Eye (tissue), 1 donor: ENCODE data around the gene AMHR2.
"Not testable (repeated sequence)": the region's sequence is repeated elsewhere in the genome, so short reads cannot be mapped to it uniquely, and the experiment has no call there.

Experiments used
- DNase-seq: peaks from one replicate; pipeline ENCODE4 v3.0.0-alpha.2; 2015

AMHR2 gene

DNA sequence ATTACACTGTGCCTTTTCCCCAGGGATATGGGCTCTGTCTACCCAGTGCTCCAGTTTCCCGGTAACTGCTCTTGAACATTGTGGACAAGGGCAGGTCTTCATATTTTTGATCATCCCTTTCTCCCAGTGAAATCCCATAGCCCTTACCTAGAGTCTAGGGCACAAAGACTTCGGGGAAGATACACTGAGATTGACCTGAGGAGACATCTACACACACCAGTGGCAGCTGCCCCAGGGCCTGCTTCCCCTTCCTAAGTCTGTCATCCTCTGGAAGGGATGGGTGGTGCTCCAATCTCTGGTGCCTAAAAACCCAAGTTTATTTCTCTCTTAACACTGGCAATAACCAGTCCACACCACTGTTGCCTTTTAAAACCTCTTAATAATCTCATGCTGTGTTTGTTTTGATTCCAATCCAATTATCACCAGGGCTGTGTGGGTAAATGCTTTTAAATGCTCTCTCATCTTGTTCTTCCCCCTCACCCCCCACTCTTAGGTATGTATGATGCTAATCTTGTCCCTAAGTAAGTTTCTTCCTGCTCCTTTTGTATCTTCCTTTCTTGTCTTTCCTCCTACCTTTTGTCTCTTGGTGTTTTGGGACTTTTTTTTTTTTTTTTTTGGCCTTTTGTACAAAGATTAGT, 7.8 kb upstream of the AMHR2 start:
- DNase-seq = not testable (repeated sequence)

DNA sequence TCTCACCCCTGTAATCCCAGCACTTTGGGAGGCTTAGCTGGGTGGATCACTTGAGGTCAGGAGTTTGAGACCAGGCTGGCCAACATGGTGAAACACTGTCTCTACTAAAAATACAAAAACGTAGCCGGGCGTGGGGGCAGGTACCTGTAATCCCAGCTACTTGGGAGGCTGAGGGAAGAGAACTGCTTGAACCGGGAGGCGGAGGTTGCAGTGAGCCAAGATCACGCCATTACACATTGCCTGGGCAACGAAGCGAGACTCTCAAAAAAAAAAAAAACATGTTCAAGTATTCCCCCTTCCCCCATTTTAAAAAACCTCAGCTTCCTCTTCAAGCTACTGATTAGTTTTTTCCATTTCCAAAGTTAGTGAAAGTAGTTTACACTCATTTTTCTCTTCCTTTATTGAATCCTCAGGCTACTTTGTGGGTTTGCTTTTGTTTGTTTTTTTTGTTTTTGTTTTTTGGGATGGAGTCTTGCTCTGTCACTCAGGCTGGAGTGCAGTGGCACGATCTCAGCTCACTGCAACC, 6.3 kb upstream of the AMHR2 start:
- not testable (repeated sequence) for DNase-seq

DNA sequence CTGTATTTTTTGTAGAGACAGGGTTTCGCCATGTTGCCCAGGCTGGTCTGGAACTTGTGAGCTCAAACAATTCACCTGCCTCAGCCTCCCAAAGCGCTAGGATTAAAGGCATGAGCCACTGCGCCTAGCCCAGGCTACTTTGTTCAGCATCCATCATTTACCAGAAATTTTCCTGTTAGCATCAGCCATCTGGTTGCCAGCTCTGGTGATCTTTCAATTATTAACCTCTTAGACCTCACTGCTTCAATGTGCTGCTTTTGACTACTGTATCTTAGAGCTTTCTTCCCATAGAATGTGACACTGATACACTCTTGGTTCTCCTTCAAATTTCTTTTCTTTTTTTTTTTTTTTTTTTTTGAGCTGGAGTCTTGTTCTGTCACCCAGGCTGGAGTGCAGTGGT, 5.4 kb upstream of the AMHR2 start:
- DNase-seq = no peak

DNA sequence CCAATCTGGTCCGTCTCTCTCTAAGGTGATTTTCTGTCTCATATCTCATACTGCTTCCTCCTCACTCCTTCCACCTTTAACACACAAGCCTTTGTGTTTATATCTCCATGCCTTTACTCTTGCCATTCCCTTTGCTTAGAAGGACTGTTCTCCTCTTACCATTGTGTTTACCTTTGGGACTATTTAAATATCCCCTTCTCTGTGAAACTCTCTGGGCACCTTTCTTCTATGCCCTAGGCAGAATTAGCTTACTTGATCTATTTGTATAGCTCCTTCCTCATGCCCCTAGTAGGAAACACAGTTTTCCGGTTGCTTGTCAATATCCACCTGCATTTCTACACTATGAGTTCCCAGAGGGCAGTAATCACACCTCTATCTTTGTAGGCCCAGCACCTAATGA, 3.9 kb upstream of the AMHR2 start:
- DNase-seq = no peak

DNA sequence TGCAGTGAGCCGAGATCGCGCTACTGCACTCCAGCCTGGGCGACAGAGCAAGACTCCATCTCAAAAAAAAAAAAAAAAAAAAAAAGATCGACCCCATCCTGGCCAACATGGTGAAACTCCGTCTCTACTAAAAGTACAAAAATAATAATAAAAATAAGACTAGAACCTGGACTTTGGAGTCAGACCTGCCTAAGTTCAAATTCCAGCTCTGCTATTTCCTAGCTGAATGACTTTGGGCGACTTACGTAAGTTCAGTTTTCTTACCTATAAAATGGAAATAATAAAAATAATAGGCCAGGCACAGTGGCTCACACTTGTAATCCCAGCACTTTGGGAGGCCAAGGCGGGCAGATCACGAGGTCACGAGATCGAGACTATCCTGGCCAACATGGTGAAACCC, 1.4 kb upstream of the AMHR2 start:
- DNase-seq = not testable (repeated sequence)

DNA sequence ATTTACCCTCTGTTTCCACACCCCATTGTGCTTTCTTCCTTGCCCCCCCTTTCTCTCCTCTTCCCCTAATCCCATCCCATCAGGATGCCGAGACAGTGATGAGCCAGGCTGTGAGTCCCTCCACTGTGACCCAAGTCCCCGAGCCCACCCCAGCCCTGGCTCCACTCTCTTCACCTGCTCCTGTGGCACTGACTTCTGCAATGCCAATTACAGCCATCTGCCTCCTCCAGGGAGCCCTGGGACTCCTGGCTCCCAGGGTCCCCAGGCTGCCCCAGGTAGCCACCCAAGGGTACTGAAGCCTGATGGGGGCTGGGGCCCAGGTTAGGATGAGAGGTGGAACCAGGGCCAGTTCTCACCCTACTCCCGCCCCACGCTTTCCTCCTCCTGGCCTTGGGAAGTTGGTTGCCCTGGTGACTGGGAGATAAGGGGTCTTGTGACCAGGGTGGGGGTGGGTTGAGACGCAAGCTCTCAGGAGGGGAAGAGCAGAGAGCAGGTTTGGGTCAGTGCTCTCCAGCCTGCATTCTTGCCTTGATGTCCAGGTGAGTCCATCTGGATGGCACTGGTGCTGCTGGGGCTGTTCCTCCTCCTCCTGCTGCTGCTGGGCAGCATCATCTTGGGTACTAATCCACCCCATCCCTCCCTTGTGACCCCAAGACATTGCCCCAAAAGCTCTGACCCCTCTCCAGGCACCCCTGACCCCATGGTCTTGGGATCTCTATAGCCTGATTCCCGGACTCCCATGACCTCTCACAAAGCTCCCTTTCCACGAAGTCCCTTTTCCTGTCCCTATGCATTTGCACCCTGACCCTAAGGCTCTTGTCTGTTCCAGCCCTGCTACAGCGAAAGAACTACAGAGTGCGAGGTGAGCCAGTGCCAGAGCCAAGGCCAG, 1.2 kb downstream of the AMHR2 start:
- DNase-seq = no peak

DNA sequence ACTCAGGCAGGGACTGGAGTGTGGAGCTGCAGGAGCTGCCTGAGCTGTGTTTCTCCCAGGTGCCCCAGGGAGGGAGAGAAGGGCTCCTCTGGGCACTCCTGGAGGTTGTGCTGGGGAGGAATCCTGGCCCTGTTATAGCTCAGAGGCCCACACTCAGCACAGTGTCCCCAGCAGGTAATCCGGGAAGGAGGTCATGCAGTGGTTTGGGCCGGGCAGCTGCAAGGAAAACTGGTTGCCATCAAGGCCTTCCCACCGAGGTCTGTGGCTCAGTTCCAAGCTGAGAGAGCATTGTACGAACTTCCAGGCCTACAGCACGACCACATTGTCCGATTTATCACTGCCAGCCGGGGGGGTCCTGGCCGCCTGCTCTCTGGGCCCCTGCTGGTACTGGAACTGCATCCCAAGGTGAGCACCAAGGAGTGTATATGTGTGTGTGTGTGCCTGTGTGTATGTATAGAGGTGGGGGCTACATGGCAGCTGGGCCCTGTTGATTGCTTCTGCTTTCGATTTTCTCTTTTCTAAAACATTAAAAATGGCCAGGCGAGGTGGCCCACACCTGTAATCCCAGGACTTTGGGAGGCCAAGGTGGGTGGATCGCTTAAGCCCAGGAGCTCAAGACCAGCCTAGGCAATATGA, 2.0 kb downstream of the AMHR2 start:
- no peak for DNase-seq

DNA sequence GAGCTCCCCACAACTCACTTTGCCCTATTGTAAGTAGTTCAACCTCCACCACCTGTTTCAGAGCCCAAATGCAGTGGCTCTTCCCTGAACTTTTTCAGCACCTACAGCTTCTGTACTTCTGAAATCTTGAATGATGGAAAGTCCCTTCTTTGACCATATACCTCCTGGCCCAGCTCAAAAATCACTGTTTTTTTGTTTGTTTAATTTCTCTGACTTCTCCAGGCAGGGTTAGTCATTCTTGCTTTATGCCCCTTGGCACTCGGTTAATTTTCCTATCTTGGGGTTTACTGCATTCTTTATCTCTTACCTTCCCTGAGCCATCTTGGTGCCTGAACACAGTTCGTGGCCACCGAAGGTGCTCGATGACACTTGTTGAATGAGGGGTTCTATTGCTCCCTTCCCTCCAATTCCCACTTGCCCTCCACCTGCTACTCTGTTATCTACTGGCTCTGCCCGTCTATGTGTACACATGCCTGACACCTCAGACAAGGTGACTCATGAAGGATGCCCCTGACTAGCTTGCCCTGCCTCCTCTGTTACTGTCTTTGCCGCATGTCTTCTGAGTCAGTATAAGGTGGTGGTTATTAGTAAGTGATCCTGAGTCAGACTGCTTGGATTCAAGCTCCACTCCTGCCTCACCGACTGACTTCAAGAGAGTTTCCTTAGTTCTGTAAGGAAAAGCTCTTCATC, 4.4 kb downstream of the AMHR2 start:
- DNase-seq = no peak

DNA sequence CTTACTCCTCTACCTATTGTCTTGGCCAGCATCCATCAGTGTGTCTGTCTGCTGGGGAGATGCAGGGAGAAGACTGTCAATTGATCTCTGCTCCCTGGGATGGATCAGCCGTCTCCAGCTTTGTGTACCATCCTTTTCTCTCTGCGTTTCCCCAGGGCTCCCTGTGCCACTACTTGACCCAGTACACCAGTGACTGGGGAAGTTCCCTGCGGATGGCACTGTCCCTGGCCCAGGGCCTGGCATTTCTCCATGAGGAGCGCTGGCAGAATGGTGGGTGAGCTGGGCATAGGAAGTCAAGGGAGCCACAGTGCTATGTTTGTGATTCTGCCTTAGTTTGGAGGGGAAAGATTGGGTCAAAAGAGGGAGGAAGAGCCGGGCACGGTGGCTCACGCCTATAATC, 5.1 kb downstream of the AMHR2 start:
- no peak for DNase-seq

DNA sequence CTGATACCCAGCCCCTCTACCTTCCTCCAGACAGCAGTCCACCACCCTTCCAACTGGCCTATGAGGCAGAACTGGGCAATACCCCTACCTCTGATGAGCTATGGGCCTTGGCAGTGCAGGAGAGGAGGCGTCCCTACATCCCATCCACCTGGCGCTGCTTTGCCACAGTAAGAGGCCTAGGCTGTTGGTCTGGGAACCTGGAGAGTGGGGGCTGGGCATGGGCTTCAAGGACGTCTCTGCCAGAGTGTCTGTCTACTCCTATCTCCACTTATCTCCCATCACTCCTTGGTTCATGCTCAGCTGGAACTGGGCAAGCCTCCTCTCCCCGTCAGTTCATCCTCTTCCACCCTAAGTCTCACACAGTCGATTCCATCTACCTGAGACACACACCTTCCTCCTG, 6.5 kb downstream of the AMHR2 start:
- no peak for DNase-seq

DNA sequence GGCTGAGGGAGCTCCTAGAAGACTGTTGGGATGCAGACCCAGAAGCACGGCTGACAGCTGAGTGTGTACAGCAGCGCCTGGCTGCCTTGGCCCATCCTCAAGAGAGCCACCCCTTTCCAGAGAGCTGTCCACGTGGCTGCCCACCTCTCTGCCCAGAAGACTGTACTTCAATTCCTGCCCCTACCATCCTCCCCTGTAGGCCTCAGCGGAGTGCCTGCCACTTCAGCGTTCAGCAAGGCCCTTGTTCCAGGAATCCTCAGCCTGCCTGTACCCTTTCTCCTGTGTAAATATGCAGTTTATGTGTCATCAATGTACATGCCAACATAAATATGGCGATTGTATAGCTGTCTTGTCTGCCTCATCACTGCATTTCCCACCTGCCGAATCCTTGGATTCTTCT, 7.5 kb downstream of the AMHR2 start:
- DNase-seq = no peak

DNA sequence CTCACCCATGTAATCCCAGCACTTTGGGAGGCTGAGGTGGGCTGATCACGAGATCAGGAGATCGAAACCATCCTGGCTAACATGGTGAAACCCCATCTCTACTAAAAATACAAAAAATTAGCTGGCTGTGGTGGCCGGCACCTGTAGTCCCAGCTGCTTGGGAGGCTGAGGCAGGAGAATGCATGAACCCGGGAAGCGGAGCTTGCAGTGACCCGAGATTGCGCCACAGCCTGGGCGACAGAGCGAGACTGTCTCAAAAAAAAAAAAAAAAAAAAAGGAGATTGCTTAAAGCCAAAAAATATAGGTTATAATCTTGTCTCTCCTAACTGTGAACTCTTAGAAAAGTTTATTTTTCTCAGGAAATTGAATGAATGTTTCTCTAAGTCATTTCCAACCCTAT, 11.7 kb downstream of the AMHR2 start:
- DNase-seq = not testable (repeated sequence)

DNA sequence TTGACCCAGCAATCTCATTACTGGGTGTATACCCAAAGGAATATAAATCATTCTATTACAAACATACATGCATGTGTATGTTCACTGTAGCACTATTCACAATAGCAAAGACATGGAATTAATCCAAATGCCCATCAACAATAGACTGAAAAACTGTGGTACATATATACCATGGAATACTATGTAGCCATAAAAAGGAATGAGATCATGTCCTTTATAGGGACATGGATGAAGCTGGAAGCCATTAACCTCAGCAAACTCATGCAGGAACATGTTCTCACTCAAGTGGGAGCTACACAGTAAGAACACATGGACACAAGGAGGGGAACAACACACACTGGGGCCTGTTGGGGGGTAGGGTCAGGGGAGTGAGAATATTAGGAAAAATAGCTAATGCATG, 15.9 kb downstream of the AMHR2 start:
- not testable (repeated sequence) for DNase-seq

DNA sequence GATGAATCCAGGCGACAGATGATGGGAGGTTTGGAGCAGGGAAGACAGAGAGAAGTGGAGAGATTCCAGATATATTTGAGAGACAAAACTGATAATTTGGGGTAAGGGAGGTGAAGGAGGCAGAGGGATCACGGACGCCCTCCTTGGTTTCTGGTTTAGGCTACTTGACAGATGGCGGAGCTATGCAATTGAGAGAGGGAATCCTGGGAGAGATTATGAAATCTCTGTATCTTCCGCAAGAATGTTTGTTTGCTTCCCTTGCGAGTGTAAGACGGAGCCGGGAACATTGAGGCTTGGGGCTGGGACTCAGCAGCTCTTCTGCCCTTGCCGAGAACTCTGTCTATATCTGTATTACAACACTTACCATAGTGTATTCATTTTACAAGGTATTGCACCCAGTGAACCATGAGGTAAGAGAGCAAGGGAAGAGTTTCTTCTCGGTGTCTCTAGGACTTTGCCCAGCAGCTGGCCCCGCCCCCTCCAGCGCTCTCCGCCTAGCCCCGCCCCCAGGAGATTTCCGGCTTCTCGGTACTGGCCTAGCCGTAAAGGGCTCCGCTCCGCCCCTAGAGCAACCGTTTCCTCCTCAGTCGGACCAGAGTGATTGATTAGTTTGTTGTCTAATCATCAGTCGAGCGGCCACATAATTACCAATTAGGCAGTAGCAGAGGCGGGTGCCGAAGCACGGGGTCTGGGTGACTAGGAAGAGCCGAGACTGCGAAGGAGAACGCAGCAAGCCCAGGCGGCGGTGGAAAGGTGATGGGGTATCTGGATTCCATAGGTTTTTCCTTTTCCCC, 17.6 kb downstream of the AMHR2 start, which contains the start of gene PRR13:
Gene PRR13 (plus strand): TSS at position 695 of the 794 bp plus-strand sequence. CDS start 981 bp downstream, outside the sequence.
- peak; percentile 99 for DNase-seq

DNA sequence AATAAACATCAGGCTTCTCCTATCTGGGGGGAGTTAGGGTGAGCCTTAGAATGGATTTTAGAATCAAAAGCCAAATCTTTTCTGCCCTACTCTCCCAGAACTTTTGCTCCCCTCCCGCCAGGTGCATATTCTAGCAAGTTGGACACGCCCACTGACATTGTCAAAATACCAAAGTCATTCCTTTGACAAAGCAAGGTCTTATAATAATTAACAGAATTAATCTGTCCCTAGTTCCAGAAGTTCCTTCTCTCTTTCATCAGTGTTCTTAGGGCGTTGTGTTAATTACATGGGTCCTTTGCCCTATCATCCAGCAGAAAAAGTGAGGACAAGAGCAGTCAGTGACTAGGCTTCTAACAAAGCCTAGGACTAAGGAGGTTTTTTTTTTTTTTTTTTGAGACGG, 20.3 kb downstream of the AMHR2 start:
- DNase-seq = no peak

DNA sequence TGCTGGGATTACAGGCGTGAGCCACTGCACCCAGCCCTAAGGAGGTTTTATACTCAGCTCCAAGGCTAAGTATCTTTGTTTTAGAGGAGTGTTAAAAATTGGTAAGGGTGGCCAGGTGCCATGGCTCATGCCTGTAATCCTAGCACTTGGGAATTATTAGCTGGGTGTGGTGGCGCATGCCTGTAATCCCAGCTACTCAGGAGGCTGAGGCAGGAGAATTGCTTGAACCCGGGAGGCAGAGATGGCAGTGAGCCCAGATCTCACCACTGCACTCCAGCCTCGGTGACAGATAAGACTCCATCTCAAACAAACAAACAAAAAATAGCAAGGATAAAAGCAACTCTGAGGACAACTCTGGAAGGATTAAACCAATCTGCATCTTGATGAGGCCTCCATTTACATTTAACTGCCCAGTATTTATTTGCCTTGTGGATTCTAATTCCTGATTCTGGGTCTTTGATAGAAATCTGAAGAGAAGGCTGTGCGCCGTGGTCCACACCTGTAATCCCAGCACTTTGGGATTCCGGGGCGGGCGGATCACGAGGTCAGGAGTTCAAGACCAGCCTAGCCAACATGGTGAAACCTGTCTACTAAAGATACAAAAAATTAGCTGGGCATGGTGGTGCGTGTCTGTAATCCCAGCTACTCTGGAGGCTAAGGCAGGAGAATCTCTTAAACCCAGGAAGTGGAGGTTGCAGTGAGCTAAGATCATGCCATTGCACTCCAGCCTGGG, 21.1 kb downstream of the AMHR2 start:
- not testable (repeated sequence) for DNase-seq

DNA sequence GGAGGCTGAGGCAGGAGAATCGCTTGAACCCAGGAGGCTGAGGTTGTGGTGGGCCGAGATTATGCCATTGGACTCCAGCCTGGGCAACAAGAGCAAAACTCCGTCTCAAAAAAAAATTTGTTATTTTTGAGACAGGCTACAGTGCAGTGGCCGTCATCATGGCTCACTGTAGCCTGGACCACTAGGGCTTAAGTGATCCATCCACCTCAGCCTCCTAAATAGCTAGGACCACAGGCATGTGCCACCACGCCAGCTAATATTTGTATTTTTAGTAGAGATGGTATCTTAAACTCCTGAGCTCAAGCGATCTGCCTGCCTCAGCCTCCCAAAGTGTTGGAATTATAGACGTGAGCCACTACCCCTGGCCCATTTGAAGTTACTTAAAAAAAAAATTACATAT, 27.3 kb downstream of the AMHR2 start:
- no peak for DNase-seq

DNA sequence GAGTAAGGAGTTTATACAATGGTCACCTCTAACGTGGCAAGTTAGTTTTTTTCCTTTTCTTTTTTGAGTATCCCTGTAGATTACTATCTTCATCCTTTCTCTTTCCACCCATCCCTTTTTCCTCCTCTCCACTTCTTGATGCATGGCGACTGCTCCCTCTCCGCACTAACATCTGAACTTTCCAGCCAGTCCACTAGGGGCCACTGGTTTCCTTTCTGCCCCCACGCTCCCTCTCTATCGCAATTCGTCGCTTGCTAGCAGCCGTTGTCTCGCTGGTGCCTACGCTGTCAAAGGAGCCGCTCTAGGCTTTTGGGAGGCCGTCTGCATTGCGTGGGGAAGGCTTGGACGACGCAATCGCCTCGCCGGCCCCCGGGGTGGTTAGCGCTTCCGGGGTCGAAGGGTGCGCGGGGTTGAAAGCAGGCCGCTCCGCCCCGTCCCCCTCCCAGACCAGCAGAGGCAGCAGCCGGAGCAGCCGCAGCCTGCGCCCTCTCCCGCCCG, 28.1 kb downstream of the AMHR2 start, which contains the start of gene PCBP2:
Gene PCBP2 (plus strand): TSS at position 442 of the 498 bp plus-strand sequence. CDS start 2,699 bp downstream, outside the sequence.
- DNase-seq = peak; percentile 99

DNA sequence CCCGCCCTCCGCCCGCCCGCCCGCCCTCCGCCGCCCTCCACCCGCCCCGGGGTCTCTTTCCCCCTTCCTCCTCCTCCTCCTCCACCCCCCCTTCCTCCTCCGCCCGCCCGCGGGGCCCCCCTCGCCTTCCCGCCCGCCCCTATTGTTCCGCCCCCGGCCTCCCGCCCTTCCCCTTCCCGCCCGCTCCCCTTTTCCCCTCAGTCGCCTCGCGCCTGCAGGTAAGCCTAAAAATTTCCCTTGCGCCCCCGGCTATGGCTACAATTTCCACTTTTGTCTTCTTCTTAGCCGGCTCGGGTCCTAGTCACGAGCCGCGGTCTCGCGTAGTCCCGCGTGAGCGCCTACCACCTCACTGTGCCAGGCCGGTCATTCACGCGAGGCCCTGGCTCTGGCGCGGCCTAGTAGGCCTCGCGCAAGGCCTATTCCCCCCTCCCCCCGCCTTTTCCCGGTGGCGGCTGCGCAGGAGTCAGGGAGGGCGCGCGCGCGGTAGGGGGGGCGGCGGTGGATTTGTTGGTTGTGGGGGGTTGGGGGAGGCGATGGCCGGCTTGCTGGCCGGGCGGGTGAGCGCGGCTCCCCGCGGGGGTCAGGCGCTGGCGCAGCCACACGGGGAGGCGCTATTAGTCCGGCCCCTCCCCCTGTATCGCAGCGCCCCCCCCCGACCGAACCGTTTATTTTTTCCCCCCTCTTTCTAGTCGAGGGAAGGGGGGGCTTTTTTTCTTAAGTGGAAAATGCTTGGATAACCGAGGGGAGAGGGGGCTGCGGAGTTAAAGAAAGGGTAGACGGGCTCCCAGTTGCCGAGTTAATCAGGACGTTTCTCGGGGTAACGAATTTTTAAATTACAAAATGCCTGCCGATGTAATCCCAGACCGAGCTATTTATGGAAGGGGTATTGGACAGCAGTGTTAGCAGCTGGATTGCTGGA, 28.8 kb downstream of the AMHR2 start:
- DNase-seq = peak; percentile 95
